Hepatocyte (in vitro differentiated cells): ENCODE data around the gene C11orf91. TPM values are rescaled to one million over a fixed set of nuclear protein-coding genes. Genes with fewer than 3 reads are reported as not detected.
A peak's percentile ranks its signal among the peaks of the same experiment; 100 is the strongest.
"Not testable (repeated sequence)": the region's sequence is repeated elsewhere in the genome, so short reads cannot be mapped to it uniquely, and the experiment has no call there.

ENCODE experiments used
- DNase-seq: peaks from one replicate; pipeline ENCODE4 v3.0.0-alpha.2; 2016; ENCODE audit warnings: low spot score
- H2AFZ ChIP-seq: fragments of 200-600 bp; sonication (generic); 2 replicates; pipeline ENCODE4 v1.6.0; 2016; ENCODE audit warnings: antibody characterized with exemption, mild to moderate bottlenecking
- H3K27ac ChIP-seq: fragments of 200-600 bp; sonication (generic); 2 replicates; pipeline ENCODE4 v1.5.1; 2016; ENCODE audit warnings: mild to moderate bottlenecking
- H3K27me3 ChIP-seq: fragments of 200-600 bp; sonication (generic); 2 replicates; pipeline ENCODE4 v1.6.1; 2016
- H3K36me3 ChIP-seq: fragments of 200-600 bp; sonication (generic); replicated peaks from 2 replicates; pipeline ENCODE4 v1.5.1; 2016; ENCODE audit warnings: low read depth; ENCODE audit not compliant: insufficient read depth
- H3K4me1 ChIP-seq: fragments of 200-600 bp; sonication (generic); 2 replicates; pipeline ENCODE4 v1.5.1; 2016; ENCODE audit warnings: mild to moderate bottlenecking, moderate library complexity; ENCODE audit not compliant: insufficient read depth
- H3K4me2 ChIP-seq: fragments of 200-600 bp; sonication (generic); 2 replicates; pipeline ENCODE4 v1.6.0; 2016
- H3K4me3 ChIP-seq: fragments of 200-600 bp; sonication (generic); 2 replicates; pipeline ENCODE4 v1.5.1; 2016; ENCODE audit warnings: mild to moderate bottlenecking
- H3K79me2 ChIP-seq: fragments of 200-600 bp; sonication (generic); 2 replicates; pipeline ENCODE4 v1.6.0; 2017; ENCODE audit warnings: mild to moderate bottlenecking
- H3K9me2 ChIP-seq: fragments of 200-600 bp; sonication (generic); replicated peaks from 2 replicates; pipeline ENCODE4 v1.6.0; 2017; ENCODE audit warnings: mild to moderate bottlenecking; ENCODE audit not compliant: insufficient read depth
- H3K9me3 ChIP-seq: fragments of 200-600 bp; sonication (generic); 2 replicates; pipeline ENCODE4 v1.5.1; 2016; ENCODE audit warnings: low read depth, mild to moderate bottlenecking
- H4K20me1 ChIP-seq: fragments of 200-600 bp; sonication (generic); 2 replicates; pipeline ENCODE4 v1.6.0; 2016; ENCODE audit warnings: mild to moderate bottlenecking; ENCODE audit not compliant: insufficient read depth, poor library complexity, severe bottlenecking
- EZH2 ChIP-seq: fragments of 200-600 bp; sonication (generic); IDR thresholded peaks from 2 replicates; pipeline ENCODE4 v1.6.1; 2016; ENCODE audit warnings: antibody characterized with exemption, mild to moderate bottlenecking, borderline replicate concordance
- EZH2phosphoT487 ChIP-seq: fragments of 200-600 bp; sonication (generic); IDR thresholded peaks from one replicate; pipeline ENCODE4 v1.6.1; 2018; ENCODE audit warnings: antibody characterized with exemption, mild to moderate bottlenecking, low read depth, moderate library complexity; ENCODE audit not compliant: unreplicated experiment, severe bottlenecking
- WGBS: methylation state at CpG from one replicate; pipeline ENCODE4 v1.1.6; 2016; ENCODE audit warnings: low lambda C conversion rate; ENCODE audit errors: missing lambda C conversion rate; 5-methylcytosine and 5-hydroxymethylcytosine counted together
- polyA plus RNA-seq: library from polyadenylated mRNA; unstranded; fragments of >200 nt; fragmentation: Nextera tagmentation; extraction: Ambion mirVana; gene quantifications from 2 replicates; pipeline ENCODE4 v1.2.1, GENCODE V29; 2016
- total RNA-seq: library from RNA; depleted of rRNA; stranded (reverse); fragments of >200 nt; gene quantifications from 2 replicates; pipeline ENCODE4 v1.2.3, GENCODE V29; 2014
- TF ChIP-seq, protein P1 (sequence below): fragments of 200-600 bp; sonication (generic); IDR thresholded peaks from 2 replicates; pipeline ENCODE4 v1.5.1; 2016; ENCODE audit warnings: antibody characterized with exemption, mild to moderate bottlenecking; ENCODE audit not compliant: poor library complexity

The C11orf91 gene
- total and polyA plus RNA-seq, 2 experiments from 2014 or later: not detected

GRCh38 chr11:33733980-33734379 lies 33.4 kb upstream of the C11orf91 start:
- Histone ChIP-seq H2AFZ (no peak overlapping the region), H3K36me3 (no peaks in the 10 kb centered on the region), H3K27me3 (no peaks in the 10 kb centered on the region), H3K9me2 (no peaks in the 10 kb centered on the region), H3K9me3 (no peaks in the 10 kb centered on the region), H3K4me3 (no peak overlapping the region), H3K4me2 (peak overlapping the region; percentile 87), H4K20me1 (peaks cover 34% of the 10 kb centered on the region), H3K4me1 (peaks cover 47% of the 10 kb centered on the region), H3K79me2 (peaks cover 70% of the 10 kb centered on the region), H3K27ac (peak overlapping the region; percentile 95)
- TF ChIP-seq, protein P1, sequence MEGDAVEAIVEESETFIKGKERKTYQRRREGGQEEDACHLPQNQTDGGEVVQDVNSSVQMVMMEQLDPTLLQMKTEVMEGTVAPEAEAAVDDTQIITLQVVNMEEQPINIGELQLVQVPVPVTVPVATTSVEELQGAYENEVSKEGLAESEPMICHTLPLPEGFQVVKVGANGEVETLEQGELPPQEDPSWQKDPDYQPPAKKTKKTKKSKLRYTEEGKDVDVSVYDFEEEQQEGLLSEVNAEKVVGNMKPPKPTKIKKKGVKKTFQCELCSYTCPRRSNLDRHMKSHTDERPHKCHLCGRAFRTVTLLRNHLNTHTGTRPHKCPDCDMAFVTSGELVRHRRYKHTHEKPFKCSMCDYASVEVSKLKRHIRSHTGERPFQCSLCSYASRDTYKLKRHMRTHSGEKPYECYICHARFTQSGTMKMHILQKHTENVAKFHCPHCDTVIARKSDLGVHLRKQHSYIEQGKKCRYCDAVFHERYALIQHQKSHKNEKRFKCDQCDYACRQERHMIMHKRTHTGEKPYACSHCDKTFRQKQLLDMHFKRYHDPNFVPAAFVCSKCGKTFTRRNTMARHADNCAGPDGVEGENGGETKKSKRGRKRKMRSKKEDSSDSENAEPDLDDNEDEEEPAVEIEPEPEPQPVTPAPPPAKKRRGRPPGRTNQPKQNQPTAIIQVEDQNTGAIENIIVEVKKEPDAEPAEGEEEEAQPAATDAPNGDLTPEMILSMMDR: no peak
- no peak for TF ChIP-seq EZH2
- TF ChIP-seq EZH2phosphoT487: no peak
- 88% methylated on average over 7 of the region's 7 CpGs for WGBS
- no peak for DNase-seq

GRCh38 chr11:33731723-33732531 lies 31.3 kb upstream of the C11orf91 start:
- H3K27ac ChIP-seq: peak overlapping the region; percentile 70
- no peak for DNase-seq
- 85% methylated on average over 9 of the region's 9 CpGs for WGBS
- peaks cover 34% of the 10 kb centered on the region for H4K20me1 ChIP-seq
- H3K9me2 ChIP-seq: no peaks in the 10 kb centered on the region
- H3K4me1 ChIP-seq: peaks cover 40% of the 10 kb centered on the region
- peak overlapping the region; percentile 19 for H3K4me2 ChIP-seq
- no peaks in the 10 kb centered on the region for H3K36me3 ChIP-seq
- peaks cover 87% of the 10 kb centered on the region for H3K79me2 ChIP-seq
- no peaks in the 10 kb centered on the region for H3K27me3 ChIP-seq
- no peak overlapping the region for H2AFZ ChIP-seq
- TF ChIP-seq EZH2phosphoT487 (no peak), EZH2 (no peak)
- TF ChIP-seq, protein P1: no peak
- no peaks in the 10 kb centered on the region for H3K9me3 ChIP-seq
- H3K4me3 ChIP-seq: no peak overlapping the region

DNA sequence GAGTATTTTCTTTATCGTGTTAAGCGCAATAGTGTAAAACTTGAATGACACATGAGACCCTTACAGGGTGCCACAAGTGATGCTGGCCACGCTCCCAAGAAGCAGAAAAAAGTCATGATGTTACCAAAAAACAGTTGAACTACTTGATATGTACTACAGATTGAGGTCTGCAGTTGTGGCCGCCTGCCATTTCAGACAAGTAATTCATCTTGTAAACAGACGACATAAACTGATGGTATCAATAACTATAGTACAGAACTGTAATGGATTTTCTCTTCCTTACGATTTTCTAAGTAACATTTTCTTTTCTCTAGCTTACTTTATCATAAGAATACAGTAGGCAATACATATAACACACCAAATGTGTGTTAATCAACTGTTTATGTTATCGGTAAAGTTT lies 30.1 kb upstream of the C11orf91 start:
- H3K79me2 ChIP-seq: peaks cover 97% of the 10 kb centered on the region
- peak overlapping the region; percentile 52 for H3K4me2 ChIP-seq
- H3K4me1 ChIP-seq: peaks cover 37% of the 10 kb centered on the region
- WGBS: 81% methylated on average over 7 of the region's 7 CpGs
- peak overlapping the region; percentile 40 for H3K27ac ChIP-seq
- H3K27me3 ChIP-seq: no peaks in the 10 kb centered on the region
- H3K36me3 ChIP-seq: no peaks in the 10 kb centered on the region
- H4K20me1 ChIP-seq: peaks cover 41% of the 10 kb centered on the region
- H2AFZ ChIP-seq: no peak overlapping the region
- H3K9me3 ChIP-seq: no peaks in the 10 kb centered on the region
- TF ChIP-seq EZH2: no peak
- TF ChIP-seq, protein P1: no peak
- TF ChIP-seq EZH2phosphoT487: no peak
- H3K4me3 ChIP-seq: no peak overlapping the region
- no peaks in the 10 kb centered on the region for H3K9me2 ChIP-seq
- DNase-seq: no peak

GRCh38 chr11:33729072-33729664 lies 28.5 kb upstream of the C11orf91 start:
- H3K4me2 ChIP-seq, H3K36me3 ChIP-seq, H2AFZ ChIP-seq, H3K9me3 ChIP-seq, H3K9me2 ChIP-seq, DNase-seq, H3K4me3 ChIP-seq, H3K27ac ChIP-seq, H3K27me3 ChIP-seq: not testable (repeated sequence)
- 84% methylated on average over 5 of the region's 5 CpGs for WGBS
- Histone ChIP-seq H4K20me1 (peaks cover 37% of the 10 kb centered on the region), H3K4me1 (peaks cover 39% of the 10 kb centered on the region), H3K79me2 (peaks cover 97% of the 10 kb centered on the region)

DNA sequence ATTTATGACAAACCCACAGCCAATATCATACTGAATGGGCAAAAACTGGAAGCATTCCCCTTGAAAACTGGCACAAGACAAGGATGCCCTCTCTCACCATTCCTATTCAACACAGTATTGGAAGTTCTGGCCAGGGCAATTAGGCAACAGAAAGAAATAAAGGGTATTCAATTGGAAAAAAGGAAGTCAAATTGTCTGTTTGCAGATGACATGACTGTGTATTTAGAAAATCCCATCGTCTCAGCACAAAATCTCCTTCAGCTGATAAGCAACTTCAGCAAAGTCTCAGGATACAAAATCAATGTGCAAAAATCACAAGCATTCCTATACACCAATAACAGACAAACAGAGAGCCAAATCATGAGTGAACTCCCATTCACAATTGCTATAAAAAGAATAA lies 26.9 kb upstream of the C11orf91 start:
- not testable (repeated sequence) for H3K27me3 ChIP-seq, H3K9me3 ChIP-seq, H3K4me3 ChIP-seq, H2AFZ ChIP-seq, DNase-seq, H3K9me2 ChIP-seq, H3K36me3 ChIP-seq, H3K27ac ChIP-seq, H3K4me2 ChIP-seq
- H3K79me2 ChIP-seq: peaks cover 97% of the 10 kb centered on the region
- 57% methylated on average over 1 of the region's 1 CpG for WGBS
- H3K4me1 ChIP-seq: peaks cover 41% of the 10 kb centered on the region
- peaks cover 35% of the 10 kb centered on the region for H4K20me1 ChIP-seq
